GM12864 (cell line): ENCODE measurements around the gene TOP3B.

Source experiments
- DNase-seq: peaks from one replicate; pipeline ENCODE4 v3.0.0-alpha.2; 2011; ENCODE audit warnings: low read depth
- H3K4me3 ChIP-seq: 2 replicates; pipeline ENCODE4 v1.5.1; 2011; ENCODE audit warnings: mild to moderate bottlenecking, low read depth, low read length, control low read depth
- CTCF ChIP-seq: IDR thresholded peaks from 2 replicates; pipeline ENCODE4 v1.5.1; 2011; ENCODE audit warnings: low read depth, mild to moderate bottlenecking, moderate library complexity, low read length, control low read depth, inconsistent platforms; ENCODE audit errors: missing control alignments

The TOP3B gene

DNA sequence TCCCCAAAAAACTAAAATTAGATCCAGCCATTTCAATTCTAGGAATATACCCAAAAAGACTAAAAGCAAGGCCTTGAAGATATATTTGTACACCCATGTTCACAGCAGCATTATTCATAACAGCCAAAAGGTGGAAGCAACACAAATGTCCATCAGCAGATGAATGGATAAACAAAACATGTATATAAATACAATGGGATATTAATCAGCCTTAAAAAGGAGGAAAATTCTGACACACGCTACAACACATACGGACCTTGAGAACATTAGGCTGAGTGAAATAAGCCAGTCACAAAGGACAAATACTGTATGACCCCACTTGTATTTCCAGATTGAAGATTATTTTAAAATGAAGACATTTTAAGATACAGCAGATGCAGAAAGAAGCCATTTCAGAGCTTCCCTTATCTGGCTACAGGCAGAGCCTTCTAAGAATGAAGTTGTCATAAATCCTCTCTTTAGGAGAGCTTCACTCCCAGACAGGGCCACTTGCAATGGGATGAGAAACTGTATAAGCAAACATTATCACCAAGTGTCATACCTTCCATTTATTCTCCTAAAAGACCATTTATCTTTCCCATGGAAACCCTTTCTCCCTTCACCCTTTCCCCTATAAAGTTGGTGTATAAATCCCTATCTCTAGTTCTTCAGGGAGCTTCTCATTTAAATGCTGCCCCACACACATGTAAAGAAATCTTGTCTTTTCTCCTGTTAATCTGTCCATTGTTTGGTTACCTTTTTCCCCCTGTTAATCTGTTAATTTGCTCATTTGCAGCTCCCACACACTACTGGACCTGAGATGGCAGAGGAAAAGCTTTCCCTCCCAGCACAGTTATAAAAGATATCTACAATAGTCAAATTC is 19.3 kb upstream of the TOP3B start:
- DNase-seq, result no peak
- H3K4me3 ChIP-seq, result no peak overlapping the region
- no peak for TF ChIP-seq CTCF

DNA sequence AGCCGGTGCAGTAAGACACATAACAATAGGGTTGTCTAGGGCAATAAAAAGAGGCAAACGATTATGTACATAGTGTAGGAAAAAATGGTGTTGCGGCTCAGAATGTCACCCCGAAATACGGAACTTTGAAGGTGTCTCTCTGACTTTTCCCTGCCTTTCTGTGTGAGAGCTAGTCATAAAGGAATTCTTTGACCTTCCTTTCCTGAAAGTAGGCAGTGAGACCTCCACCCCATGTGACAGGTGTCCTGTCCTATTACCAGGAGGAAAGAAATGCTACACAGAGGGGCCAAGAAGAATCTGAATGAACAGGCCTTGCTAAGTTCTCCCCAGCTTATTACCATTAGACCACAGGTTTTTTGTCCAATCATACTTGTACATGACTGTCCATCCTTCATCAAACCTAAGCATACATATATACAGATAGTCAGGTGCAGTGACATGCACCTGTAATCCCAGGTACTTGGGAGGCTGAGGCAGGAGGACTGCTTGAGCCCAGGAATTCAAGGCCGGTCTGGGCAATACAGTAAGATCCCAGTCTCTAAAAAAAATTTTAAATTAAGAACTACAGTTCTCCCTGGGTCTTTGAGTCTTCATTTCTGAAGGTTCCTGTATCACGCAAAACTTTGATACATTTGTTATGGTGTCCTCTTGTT is 16.1 kb upstream of the TOP3B start:
- H3K4me3 ChIP-seq, result no peak overlapping the region
- no peak for DNase-seq
- no peak for TF ChIP-seq CTCF

DNA sequence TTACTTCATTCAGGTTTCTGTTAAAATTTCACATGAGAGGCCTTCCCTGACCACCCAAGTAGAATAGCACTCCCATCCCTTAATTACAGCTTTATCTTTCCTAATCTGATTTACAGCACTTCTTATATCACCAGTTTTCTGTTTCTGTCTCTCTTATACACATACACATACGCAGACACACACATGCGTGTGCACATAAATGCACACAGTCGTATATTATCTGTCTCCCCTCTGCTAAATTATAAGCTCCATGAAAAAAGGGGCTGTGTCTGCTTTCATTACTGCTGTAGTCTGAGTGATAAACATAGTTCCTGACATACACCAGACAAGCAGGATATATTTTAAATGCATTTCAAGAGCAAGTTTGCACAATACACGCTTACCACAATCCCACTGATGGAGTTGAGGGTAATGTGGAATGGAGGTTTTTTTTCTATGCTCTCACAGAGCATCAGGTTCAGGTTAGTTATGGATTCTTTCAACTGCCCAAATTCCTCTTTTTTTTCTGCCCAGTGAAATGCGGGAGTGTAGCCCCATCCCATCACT is 13.7 kb upstream of the TOP3B start:
- no peak for DNase-seq
- no peak for TF ChIP-seq CTCF
- no peak overlapping the region for H3K4me3 ChIP-seq

DNA sequence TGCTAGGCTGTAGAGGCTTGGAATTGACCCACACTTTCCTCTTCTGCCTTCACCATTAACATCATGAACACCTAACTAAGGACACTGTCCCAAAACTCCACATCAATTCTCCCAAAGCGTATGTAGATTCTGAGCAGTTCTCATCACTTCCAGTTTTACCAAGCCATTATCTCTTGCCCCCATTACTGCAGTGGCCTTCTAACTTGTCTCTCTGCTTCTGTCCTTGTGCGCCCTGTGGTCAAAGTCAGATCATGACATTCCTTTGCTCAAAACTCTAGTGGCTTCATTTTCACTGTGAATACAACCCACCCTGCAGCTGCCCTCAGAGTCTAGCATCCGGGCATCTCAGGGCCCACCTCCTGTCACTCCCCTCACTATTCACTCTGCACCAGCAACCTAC is 13.1 kb upstream of the TOP3B start:
- no peak for DNase-seq
- TF ChIP-seq CTCF, result no peak
- no peak overlapping the region for H3K4me3 ChIP-seq

DNA sequence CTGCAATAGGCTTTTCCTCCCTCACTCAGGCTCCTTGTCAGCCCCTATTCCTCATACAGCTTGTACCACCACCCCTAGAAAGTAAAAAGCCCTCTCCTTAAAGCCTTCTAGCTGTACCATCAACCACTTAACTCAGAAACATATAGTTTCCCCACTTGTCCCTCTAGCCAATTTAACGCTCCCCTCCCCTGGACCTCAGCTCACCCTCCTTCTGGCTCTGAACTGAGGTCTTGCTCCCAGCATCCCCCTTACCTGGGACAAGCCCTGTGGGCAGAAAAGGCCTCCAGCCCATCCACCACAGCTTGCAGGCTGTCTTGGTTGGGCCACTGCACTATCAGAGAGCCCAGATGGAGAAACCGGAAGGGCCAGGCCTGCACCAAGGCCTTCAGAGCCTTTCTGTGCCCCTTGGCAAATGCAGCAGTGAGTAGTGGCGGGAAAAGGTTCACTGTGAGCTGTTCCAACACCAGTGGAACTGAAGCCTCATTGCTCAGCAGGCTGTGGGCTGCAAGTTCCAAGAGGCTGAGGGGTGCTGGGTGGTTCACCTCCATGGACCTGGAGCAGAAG is 12.4 kb upstream of the TOP3B start:
- no peak for TF ChIP-seq CTCF
- no peak overlapping the region for H3K4me3 ChIP-seq
- no peak for DNase-seq

DNA sequence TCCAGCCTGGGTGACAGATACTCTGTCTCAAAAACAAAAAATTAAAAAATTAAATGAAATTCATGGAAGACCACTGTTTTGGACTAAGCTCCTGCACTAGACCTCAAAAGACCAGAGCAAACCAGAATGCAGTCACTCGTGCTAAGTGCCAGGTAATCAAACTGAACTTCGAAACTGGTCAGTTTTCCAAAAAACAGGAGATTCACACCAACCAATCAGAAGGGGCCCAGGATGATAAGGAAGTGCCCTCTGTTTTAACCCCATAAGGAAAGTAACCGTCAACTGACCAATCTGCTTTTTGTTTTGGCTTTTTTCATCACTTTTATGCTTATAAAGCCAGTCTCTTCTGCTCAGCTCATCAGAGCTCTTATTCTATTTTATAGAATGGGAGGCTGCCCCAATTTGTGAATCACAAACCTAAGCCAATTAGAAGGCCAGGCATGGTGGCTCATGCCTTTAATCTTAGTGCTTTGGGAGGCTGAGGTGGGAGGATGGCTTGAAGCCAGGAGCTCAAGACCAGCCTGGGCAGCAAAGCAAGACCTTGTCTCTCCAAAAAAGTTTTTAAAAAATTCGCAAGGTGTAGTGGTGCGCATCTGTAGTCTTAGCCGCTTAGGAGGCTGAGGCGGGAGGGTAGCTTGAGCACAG is 10.1 kb upstream of the TOP3B start:
- TF ChIP-seq CTCF, result no peak
- no peak overlapping the region for H3K4me3 ChIP-seq
- no peak for DNase-seq
